Measurements from ENCODE around the gene RPS29.

DNA sequence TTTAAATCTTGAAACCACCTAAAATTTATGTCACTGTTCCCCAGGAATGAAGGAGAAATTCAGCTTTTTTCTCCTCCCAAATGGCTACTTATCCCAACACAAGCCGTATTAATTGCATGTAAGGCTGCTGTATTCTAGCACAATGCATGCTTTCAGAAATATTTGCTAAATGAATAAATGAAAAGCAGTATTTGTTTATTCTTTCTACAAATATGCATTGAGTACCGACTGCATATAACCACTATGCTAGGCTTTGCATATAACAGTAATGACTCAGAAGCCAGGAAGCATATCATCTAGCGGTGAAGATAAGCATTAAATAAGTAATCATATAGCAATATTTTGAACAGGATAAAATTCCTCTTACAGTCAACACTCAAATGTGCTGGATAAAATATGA lies 6.8 kb upstream of the RPS29 start:
- TF ChIP-seq, protein P1, sequence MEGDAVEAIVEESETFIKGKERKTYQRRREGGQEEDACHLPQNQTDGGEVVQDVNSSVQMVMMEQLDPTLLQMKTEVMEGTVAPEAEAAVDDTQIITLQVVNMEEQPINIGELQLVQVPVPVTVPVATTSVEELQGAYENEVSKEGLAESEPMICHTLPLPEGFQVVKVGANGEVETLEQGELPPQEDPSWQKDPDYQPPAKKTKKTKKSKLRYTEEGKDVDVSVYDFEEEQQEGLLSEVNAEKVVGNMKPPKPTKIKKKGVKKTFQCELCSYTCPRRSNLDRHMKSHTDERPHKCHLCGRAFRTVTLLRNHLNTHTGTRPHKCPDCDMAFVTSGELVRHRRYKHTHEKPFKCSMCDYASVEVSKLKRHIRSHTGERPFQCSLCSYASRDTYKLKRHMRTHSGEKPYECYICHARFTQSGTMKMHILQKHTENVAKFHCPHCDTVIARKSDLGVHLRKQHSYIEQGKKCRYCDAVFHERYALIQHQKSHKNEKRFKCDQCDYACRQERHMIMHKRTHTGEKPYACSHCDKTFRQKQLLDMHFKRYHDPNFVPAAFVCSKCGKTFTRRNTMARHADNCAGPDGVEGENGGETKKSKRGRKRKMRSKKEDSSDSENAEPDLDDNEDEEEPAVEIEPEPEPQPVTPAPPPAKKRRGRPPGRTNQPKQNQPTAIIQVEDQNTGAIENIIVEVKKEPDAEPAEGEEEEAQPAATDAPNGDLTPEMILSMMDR (IDR thresholded peaks at IDR 0.05) = no peak
- TF ChIP-seq POLR2AphosphoS5 (IDR thresholded peaks at IDR 0.05; ENCODE audit: insufficient read depth in 1 of 2, low read depth in 1 of 2) = no peak
